ACC112 (cell line): ENCODE results near the gene NTN1.

ENCODE experiments used
- H2AFZ ChIP-seq: fragments of 200-600 bp; sonication (generic); one replicate; pipeline ENCODE4 v1.6.0; 2017; ENCODE audit warnings: antibody characterized with exemption, low read length; ENCODE audit not compliant: unreplicated experiment
- H3K27ac ChIP-seq: fragments of 200-600 bp; sonication (generic); 2 replicates; pipeline ENCODE4 v1.5.1; 2014; ENCODE audit warnings: low read depth, mild to moderate bottlenecking, antibody characterized with exemption, low read length, moderate library complexity
- H3K27me3 ChIP-seq: fragments of 200-600 bp; sonication (generic); 2 replicates; pipeline ENCODE4 v1.6.1; 2014; ENCODE audit warnings: mild to moderate bottlenecking, antibody characterized with exemption, low read length, moderate library complexity, mixed read lengths; ENCODE audit not compliant: insufficient read depth
- H3K36me3 ChIP-seq: fragments of 200-600 bp; sonication (generic); 2 replicates; pipeline ENCODE4 v1.6.1; 2016; ENCODE audit warnings: mild to moderate bottlenecking, antibody characterized with exemption, low read length, moderate library complexity, mixed read lengths; ENCODE audit not compliant: insufficient read depth
- H3K4me1 ChIP-seq: fragments of 200-600 bp; sonication (generic); one replicate; pipeline ENCODE4 v1.6.1; 2016; ENCODE audit warnings: low read length, mixed read lengths; ENCODE audit not compliant: insufficient read depth, unreplicated experiment, control insufficient read depth
- H3K4me3 ChIP-seq: fragments of 200-600 bp; sonication (generic); 2 replicates; pipeline ENCODE4 v1.5.1; 2014; ENCODE audit warnings: mild to moderate bottlenecking, low read depth, low read length
- H3K79me2 ChIP-seq: fragments of 200-600 bp; sonication (generic); one replicate; pipeline ENCODE4 v1.6.0; 2016; ENCODE audit warnings: low read length; ENCODE audit not compliant: control insufficient read depth, unreplicated experiment, insufficient read depth

Gene NTN1

DNA sequence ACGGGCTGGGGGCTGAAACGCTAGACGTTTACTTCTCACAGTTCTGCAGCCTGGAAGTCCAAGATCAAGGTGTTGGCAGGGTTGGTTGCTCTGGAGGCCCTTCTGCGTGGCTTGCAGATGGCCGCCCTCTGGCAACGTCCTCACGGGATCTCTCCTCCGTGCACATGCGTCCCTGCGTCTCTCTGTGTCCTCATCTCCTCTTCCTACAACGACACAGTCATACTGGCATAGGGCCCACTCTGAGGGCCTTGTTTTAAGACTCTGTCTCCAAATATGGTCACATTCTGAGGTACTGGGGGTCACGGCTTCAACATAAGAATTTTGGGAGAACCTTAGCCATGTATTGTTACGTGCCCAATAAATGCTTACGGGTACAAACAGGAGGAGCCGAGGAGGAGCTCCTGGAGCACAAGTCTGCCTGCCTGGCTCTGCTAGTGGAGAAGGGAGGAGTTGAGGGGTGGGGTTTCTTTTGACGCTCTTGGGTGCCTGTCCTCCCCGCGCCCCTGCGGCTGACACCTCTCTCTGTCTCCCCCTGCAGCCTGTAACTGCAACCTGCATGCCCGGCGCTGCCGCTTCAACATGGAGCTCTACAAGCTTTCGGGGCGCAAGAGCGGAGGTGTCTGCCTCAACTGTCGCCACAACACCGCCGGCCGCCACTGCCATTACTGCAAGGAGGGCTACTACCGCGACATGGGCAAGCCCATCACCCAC is 141.1 kb downstream of the NTN1 start:
- H3K4me1 ChIP-seq: no peaks in the 10 kb centered on the region
- H3K4me3 ChIP-seq: no peak overlapping the region
- H3K27ac ChIP-seq: no peak overlapping the region

DNA sequence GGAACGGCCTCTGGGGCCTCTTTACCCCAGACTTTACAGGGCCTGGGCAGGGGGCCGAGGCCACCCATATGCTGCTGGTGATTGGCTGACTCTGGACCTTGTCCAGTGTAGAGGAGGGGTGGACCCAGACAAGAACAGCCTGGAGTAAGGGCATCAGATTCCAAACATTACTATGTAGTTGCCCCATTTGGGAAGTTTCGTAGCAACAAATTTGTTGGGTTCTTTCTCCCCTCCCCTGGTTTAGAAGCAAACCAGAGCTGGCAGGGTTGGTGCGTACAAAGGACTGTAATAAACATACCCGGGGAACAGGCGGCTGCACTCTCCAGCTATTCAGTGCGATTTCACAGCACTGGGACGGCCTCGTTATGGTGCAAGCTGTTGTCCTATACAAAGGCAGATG is 145.5 kb downstream of the NTN1 start:
- Histone ChIP-seq H3K36me3 (no peaks in the 10 kb centered on the region), H3K4me1 (no peaks in the 10 kb centered on the region), H3K27ac (no peak overlapping the region)

More for the DNA sequence above, 141.1 kb downstream of the NTN1 start:
- no peaks in the 10 kb centered on the region for H3K36me3 ChIP-seq
- H3K79me2 ChIP-seq: no peaks in the 10 kb centered on the region
- no peak overlapping the region for H2AFZ ChIP-seq
- no peaks in the 10 kb centered on the region for H3K27me3 ChIP-seq

DNA sequence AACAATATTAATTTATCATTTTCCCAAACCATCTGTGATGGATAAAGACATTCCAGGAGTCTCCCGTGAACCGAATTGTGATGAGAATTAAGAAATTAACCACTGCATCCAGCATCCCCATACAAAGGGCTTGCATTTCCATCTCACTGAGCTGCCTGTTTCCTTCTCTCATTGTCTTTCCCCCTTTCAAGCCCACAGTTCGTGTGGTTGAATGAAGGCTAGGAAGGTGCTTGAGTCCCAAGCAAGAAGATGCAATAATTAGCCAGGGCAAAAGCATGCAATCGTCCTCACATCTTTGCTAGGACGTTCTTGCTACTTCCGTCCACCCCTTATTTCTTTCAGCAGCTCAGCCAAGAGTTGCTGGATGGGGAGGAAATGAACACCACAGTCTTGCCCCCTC is 146.1 kb downstream of the NTN1 start:
- Histone ChIP-seq H3K27me3 (no peaks in the 10 kb centered on the region), H3K4me3 (no peak overlapping the region), H3K4me1 (no peaks in the 10 kb centered on the region), H3K79me2 (no peaks in the 10 kb centered on the region), H3K27ac (no peak overlapping the region), H2AFZ (no peak overlapping the region), H3K36me3 (no peaks in the 10 kb centered on the region)

More for the DNA sequence above, 145.5 kb downstream of the NTN1 start:
- no peaks in the 10 kb centered on the region for H3K79me2 ChIP-seq
- H2AFZ ChIP-seq: no peak overlapping the region
- H3K27me3 ChIP-seq: no peaks in the 10 kb centered on the region
- H3K4me3 ChIP-seq: no peak overlapping the region

DNA sequence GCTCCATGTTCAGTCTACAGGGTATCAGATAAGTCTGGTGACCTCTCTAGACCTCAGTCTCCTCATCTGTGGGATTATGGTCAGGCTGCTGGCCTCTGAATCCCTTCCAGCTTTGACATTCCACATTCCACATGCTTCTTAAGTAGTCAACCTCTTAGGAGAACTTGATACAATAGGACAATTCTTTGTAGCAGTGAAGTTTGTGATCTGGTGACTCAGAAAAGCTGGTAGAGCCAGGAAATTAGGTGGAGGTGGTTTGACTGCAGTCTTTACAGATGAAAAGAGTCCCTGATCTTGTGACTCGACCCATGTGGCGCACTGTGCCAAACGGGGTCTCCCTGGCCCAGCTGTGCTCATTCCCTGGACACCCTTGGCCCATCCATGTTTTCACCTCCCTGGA is 147.8 kb downstream of the NTN1 start:
- no peak overlapping the region for H3K27ac ChIP-seq
- no peaks in the 10 kb centered on the region for H3K27me3 ChIP-seq
- H3K79me2 ChIP-seq: no peaks in the 10 kb centered on the region
- H3K4me1 ChIP-seq: no peaks in the 10 kb centered on the region
- no peak overlapping the region for H2AFZ ChIP-seq
- no peak overlapping the region for H3K4me3 ChIP-seq
- H3K36me3 ChIP-seq: no peaks in the 10 kb centered on the region

DNA sequence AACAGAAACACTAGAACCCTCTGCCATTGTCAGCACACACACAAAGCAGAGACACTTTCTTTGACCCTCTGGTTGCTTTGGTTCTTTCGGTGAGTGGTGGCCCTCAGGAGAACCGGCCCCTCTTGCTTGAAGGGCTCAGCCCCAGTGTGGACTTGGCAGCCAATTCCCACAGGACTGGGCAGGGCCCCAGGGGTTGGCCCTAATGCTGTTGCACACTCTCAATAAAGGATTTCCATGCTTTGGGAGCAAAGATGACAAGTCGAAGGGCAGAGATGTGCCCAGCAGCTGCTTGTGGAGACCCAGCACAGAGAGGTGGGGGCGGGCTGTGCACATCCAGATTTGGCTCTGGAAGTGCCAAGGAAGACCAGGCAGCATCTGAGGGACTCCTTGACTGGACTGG is 149.0 kb downstream of the NTN1 start:
- Histone ChIP-seq H3K27me3 (no peaks in the 10 kb centered on the region), H2AFZ (no peak overlapping the region), H3K4me1 (no peaks in the 10 kb centered on the region), H3K79me2 (no peaks in the 10 kb centered on the region), H3K4me3 (no peak overlapping the region), H3K27ac (no peak overlapping the region), H3K36me3 (no peaks in the 10 kb centered on the region)

DNA sequence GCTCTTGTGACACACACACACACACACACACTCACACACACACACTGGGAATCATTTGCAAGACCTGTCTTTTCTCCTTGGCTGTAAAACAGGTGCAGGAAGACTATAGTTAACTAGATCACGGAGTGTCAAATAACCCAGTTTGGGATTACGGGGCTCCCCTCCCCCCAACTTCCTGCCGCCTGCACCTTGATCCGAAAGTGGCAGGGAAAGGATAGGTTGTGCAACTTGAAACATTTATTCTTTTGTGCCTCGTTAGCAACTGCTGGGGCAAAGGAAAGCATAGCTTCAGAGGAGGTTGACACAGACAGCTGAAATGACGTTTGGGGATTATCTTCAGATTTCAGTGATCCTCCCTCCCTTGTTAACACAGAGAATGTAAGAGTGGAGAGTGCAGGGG is 149.5 kb downstream of the NTN1 start:
- H3K4me3 ChIP-seq: no peak overlapping the region
- H3K4me1 ChIP-seq: no peaks in the 10 kb centered on the region
- H3K79me2 ChIP-seq: no peaks in the 10 kb centered on the region
- H2AFZ ChIP-seq: no peak overlapping the region
- H3K27me3 ChIP-seq: no peaks in the 10 kb centered on the region
- H3K27ac ChIP-seq: no peak overlapping the region
- no peaks in the 10 kb centered on the region for H3K36me3 ChIP-seq

DNA sequence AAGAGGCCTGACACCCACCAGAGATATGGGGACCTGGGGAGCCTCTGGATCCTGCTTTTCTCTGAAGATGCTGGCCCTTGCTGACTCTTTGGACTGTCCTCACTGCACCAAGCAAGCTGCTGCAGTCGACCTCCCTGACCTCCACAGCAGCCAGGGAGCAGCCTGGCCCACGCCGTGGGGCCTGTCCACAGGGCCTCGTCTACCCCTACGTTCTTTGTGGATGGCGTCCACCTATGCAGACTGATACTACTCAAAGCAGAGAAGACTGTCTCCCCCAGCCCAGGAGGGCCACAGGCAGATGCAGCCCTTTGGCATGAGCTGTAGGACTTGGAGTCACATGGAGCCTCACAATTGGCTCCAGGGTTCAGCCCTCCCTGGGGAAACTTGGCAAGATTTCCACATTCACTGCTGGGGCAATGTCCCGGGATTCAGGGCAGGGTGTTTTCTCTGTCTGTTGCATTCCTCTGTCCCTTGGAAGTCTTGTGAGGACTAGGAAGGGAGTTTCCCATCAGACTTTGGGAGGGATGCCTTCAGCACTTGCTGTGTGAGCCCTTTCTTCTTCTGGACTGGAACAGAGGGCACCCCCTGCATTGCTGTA is 152.2 kb downstream of the NTN1 start:
- Histone ChIP-seq H3K27ac (no peak overlapping the region), H2AFZ (no peak overlapping the region), H3K79me2 (no peaks in the 10 kb centered on the region), H3K4me1 (no peaks in the 10 kb centered on the region), H3K27me3 (no peaks in the 10 kb centered on the region), H3K36me3 (no peaks in the 10 kb centered on the region), H3K4me3 (no peak overlapping the region)

DNA sequence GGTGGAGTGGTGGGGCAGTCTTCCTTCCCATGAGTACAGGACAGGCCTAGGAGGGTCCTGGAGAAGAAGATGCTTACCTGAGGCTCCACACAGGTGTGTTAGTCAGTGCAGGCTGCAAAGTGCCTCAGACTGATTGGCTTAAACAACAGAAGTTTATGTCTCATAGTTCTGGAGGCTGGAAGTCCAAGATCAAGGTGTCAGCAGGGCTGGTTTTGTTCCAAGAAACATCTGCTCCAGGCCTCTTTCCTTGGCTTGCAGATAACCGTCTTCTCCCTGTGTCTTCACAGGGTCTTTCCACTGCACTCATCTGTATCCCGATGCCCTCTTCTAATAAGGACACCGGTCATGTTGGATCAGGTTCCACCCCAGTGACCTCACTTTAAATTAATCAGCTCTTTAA is 153.0 kb downstream of the NTN1 start:
- no peak overlapping the region for H2AFZ ChIP-seq
- H3K27me3 ChIP-seq: no peaks in the 10 kb centered on the region

DNA sequence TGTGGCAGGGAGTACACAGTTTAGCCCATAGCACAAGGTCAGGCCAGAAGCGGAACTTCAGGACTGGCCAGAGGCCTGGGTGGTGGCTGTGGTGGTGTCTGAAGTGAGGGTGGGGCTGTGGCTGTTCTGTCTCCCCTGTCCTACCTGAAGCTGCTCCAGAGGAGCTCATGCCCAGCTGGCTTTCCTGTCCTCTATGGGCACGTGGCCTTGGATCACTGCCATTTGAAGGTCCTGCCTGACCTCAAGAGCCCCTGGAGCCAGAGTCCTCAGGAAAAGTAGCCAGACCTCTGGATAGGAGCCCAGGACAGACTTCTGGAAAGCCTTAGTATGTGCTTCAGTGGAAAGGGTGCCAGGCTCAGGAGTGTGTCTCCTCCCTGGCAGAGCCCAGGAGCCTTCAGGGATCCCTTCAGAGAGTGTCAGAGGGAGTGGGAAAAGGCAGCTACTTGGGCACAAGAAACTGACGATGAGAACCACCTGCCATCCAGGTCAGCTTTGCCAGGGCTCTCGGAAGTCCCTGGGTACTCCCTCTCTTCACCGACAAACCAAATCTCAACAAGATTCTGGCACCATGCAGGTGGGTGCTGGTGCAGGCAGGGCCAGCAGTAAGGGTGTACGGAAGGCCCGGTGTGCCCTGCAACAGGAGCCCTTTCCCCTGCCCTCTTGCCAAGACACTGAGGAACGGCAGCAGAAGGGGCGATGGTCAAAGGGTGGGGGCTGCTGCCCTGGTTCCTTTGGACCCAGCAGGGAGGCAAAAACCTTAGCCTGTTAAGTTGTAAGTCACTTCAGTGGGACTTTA is 153.7 kb downstream of the NTN1 start:
- Histone ChIP-seq H3K27me3 (no peaks in the 10 kb centered on the region), H2AFZ (no peak overlapping the region), H3K27ac (no peak overlapping the region), H3K36me3 (no peaks in the 10 kb centered on the region), H3K4me1 (no peaks in the 10 kb centered on the region), H3K4me3 (no peak overlapping the region), H3K79me2 (no peaks in the 10 kb centered on the region)

More for the DNA sequence above, 153.0 kb downstream of the NTN1 start:
- no peak overlapping the region for H3K27ac ChIP-seq
- H3K4me3 ChIP-seq: no peak overlapping the region
- no peaks in the 10 kb centered on the region for H3K4me1 ChIP-seq
- H3K79me2 ChIP-seq: no peaks in the 10 kb centered on the region
- no peaks in the 10 kb centered on the region for H3K36me3 ChIP-seq

DNA sequence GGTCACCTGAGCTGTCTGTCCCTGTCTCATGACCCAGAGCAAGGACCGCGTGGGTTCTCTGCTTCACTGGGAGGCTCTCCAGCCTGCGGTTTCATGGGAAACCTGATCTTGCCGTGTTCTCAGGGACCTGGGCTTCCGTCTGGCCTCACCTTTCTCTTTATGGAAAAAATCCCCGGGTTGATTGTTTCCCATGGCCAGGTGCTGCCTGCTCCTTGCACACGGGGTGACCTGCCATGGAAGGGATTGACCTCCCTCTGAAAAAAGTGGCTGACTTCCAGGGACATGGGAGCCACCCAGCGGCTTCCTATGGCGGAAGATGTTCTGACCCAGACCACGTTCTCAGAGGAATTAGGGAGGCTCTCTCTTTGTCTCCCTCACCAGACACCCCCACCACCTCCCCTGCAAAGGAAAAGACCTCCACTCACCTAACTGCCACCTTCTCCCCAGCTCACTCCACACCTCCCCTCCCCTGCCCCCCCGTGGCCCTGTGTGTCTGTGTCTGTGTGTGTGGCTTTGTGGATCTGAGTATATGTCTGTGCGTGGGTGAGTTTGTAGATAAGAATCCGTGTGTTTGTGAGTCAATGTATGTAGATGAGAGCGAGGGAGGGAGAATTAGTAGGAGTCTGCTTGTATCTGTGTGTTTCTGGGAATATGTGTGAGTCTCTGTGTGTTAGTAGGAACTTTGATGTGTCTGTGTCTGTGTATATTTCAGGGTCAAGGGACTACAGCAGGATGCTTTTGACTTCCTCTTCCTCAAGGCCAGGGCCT is 154.6 kb downstream of the NTN1 start:
- Histone ChIP-seq H3K4me3 (no peak overlapping the region), H3K36me3 (no peaks in the 10 kb centered on the region), H3K4me1 (no peaks in the 10 kb centered on the region), H2AFZ (no peak overlapping the region), H3K27me3 (no peaks in the 10 kb centered on the region), H3K27ac (no peak overlapping the region), H3K79me2 (no peaks in the 10 kb centered on the region)
